A549 (cell line): Measurements from ENCODE around the gene SHF. TPM values are rescaled to one million over a fixed set of nuclear protein-coding genes. Genes with fewer than 3 reads are reported as not detected.

Experiments
- ATAC-seq, 2 experiments: fragments of 200-7000 bp in 1 of 2; fragments of >200 bp in 1 of 2; cut with Nextera tagmentation in 1 of 2; cut with Tn5 transposase in 1 of 2; 3 replicates each; pipeline versions ENCODE4 v1.8.0 to v1.9.1; 2018 to 2020; ENCODE audit warnings: mild to moderate bottlenecking in 1 of 2, moderate library complexity in 1 of 2
- CTCF ChIA-PET: fragments of 300-600 bp; sonication (Branson Sonifier 250); formaldehyde crosslinking; extraction: SDS; loops from one replicate; lab custom pipeline; 2021; ENCODE audit warnings: antibody characterized with exemption, inconsistent platforms; lab: Yijun Ruan, JAX
- POLR2A ChIA-PET: fragments of 350-600 bp; formaldehyde crosslinking; extraction: SDS; loops from one replicate; lab custom pipeline; 2021; ENCODE audit warnings: antibody characterized with exemption, inconsistent platforms; lab: Yijun Ruan, JAX
- DNase-seq, 2 experiments: peaks; one replicate each; pipeline versions ENCODE4 v3.0.0 to v3.0.0-alpha.2; 2011 to 2016; ENCODE audit warnings: low read depth in 1 of 2, low spot score in 1 of 2
- FAIRE-seq: peaks from 2 replicates; lab custom pipeline; 2011; peaks lifted over from hg19 to GRCh38; lab: Jason Lieb, UNC
- H3K27ac ChIP-seq, 2 experiments: fragments of >200 bp; sonication (Bioruptor Twin); formaldehyde crosslinking; 3 replicates each; pipeline ENCODE4 v1.5.1; 2016 to 2017
- H3K4me1 ChIP-seq: fragments of >200 bp; sonication (Bioruptor Twin); formaldehyde crosslinking; 3 replicates; pipeline ENCODE4 v1.6.1; 2016
- H3K4me2 ChIP-seq: fragments of >200 bp; sonication (Bioruptor Twin); formaldehyde crosslinking; 3 replicates; pipeline ENCODE4 v1.6.1; 2016
- H3K4me3 ChIP-seq: fragments of >200 bp; sonication (Bioruptor Twin); formaldehyde crosslinking; 3 replicates; pipeline ENCODE4 v1.5.1; 2016
- H3K9me3 ChIP-seq: fragments of >200 bp; sonication (Bioruptor Twin); formaldehyde crosslinking; 3 replicates; pipeline ENCODE4 v1.6.1; 2016
- ATOH8 ChIP-seq: fragments of 250-450 bp; sonication (Bioruptor Pico); IDR thresholded peaks from 2 replicates; pipeline ENCODE4 v1.5.0; 2020; ENCODE audit warnings: low read depth, mild to moderate bottlenecking, moderate library complexity
- BHLHE40 ChIP-seq: IDR thresholded peaks from 2 replicates; pipeline ENCODE4 v1.6.1; 2012; ENCODE audit warnings: low read depth, low read length, inconsistent platforms
- CEBPB ChIP-seq, 2 experiments: fragments of >200 bp in 1 of 2; sonication (Bioruptor Twin) in 1 of 2; formaldehyde crosslinking in 1 of 2; IDR thresholded peaks; 2 replicates each; pipeline ENCODE4 v1.6.1; 2012 to 2016
- EP300 ChIP-seq, 2 experiments: fragments of >200 bp; sonication (Bioruptor Twin); formaldehyde crosslinking; IDR thresholded peaks; 2 replicates in 1 of 2; 3 replicates in 1 of 2; pipeline ENCODE4 v1.6.1; 2016 to 2017
- FOSL2 ChIP-seq, 2 experiments: fragments of 450-650 bp in 1 of 2; fragments of >200 bp in 1 of 2; sonication (Bioruptor Twin) in 1 of 2; formaldehyde crosslinking; IDR thresholded peaks; 2 replicates each; pipeline versions ENCODE4 v1.5.0 to v1.6.1; 2016 to 2020; ENCODE audit warnings: mild to moderate bottlenecking in 1 of 2, moderate library complexity in 1 of 2
- FOXS1 ChIP-seq: fragments of 250-450 bp; sonication (Bioruptor Pico); IDR thresholded peaks from 2 replicates; pipeline ENCODE4 v1.5.0; 2020; ENCODE audit warnings: mild to moderate bottlenecking, moderate library complexity
- MAFK ChIP-seq: fragments of 450-650 bp; IDR thresholded peaks from 2 replicates; pipeline ENCODE4 v1.6.1; 2014; ENCODE audit not compliant: partially characterized antibody
- MAX ChIP-seq: IDR thresholded peaks from 2 replicates; pipeline ENCODE4 v1.6.1; 2012
- MYC ChIP-seq: IDR thresholded peaks from 2 replicates; pipeline ENCODE4 v1.6.1; 2012; ENCODE audit warnings: mild to moderate bottlenecking, inconsistent platforms, low read length, improper control_type of control experiment, borderline replicate concordance
- NFE2L2 ChIP-seq: fragments of 150-350 bp; conservative IDR thresholded peaks from 2 replicates; pipeline ENCODE4 v1.6.1; 2014; ENCODE audit warnings: low read length
- POLR2AphosphoS2 ChIP-seq: conservative IDR thresholded peaks from 2 replicates; pipeline ENCODE4 v1.6.1; 2012; ENCODE audit warnings: low read length, improper control_type of control experiment, inconsistent platforms
- RCOR1 ChIP-seq: fragments of 150-350 bp; IDR thresholded peaks from 2 replicates; pipeline ENCODE4 v1.6.1; 2014; ENCODE audit warnings: antibody characterized with exemption, low read length, low read depth
- SMC3 ChIP-seq: fragments of >200 bp; sonication (Bioruptor Twin); formaldehyde crosslinking; IDR thresholded peaks from 3 replicates; pipeline ENCODE4 v1.6.1; 2018; ENCODE audit warnings: inconsistent platforms
- SREBF2 ChIP-seq: fragments of 450-650 bp; IDR thresholded peaks from 2 replicates; pipeline ENCODE4 v1.6.1; 2014; ENCODE audit warnings: mild to moderate bottlenecking, moderate library complexity
- ZNF302 ChIP-seq: fragments of 250-450 bp; sonication (Bioruptor Pico); IDR thresholded peaks from 2 replicates; pipeline ENCODE4 v1.9.0; 2021; ENCODE audit warnings: inconsistent platforms, mild to moderate bottlenecking, moderate library complexity
- WGBS: methylation state at CpG from one replicate; pipeline ENCODE4 v1.1.6; 2017; ENCODE audit errors: missing lambda C conversion rate; 5-methylcytosine and 5-hydroxymethylcytosine counted together
- polyA plus RNA-seq, 4 experiments: library from polyadenylated mRNA; depleted of rRNA in 3 of 4; stranded (reverse); fragments of >200 nt; fragmentation: RNase III in 1 of 4; extraction: RNeasy Plus Mini Kit Qiagen cat#74134 plus additional on column Dnase treatment in 1 of 4; gene quantifications; 2 replicates in 3 of 4; 3 replicates in 1 of 4; pipeline ENCODE4 v1.2.3, GENCODE V29; 2011 to 2017
- TF ChIP-seq, protein P1 (sequence below): fragments of >200 bp; sonication (Bioruptor Twin); formaldehyde crosslinking; IDR thresholded peaks from 3 replicates; pipeline ENCODE4 v1.5.1; 2016
- TF ChIP-seq, protein P2 (sequence below): fragments of >200 bp; sonication (Bioruptor Twin); formaldehyde crosslinking; IDR thresholded peaks from 2 replicates; pipeline ENCODE4 v1.6.1; 2016

SHF gene
- polyA plus RNA-seq, 2 of the 4 experiments (the other 2 are of a cell fraction) = 0.36 to 0.85 TPM

DNA sequence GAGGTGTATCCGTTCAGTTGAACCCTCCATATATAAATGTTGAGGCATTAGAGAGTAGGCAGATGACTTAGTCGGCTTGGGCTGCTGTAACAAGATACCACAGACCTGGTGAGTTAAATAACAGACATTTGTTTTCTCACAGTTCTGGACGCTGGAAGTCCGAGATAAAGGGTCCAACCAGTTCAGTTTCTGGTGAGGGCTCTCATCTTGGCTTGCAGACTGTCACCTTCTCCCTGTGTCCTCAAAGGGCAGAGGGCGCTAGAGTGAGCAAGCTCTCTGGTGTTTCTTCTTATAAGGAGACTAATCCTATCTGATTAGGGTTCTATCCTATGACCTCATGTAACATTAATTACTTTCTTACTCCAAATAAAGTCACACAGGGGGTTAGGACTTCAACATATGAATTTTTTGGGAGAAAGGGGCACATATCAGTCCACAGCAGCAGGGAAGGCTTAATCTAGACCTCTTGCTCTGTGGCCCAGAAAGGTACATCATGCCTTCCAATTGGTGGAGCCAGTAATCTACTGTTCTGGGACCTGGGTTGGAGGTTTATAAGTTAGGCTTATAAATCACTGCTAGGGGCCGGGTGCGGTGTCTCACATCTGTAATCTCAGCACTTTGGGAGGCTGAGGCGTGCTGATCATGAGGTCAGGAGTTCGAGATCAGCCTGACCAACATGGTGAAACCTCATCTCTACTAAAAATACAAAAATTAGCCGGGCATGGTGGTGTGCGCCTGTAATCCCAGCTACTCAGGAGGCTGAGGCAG lies 37.9 kb upstream of the SHF start:
- Histone ChIP-seq H3K4me1 (no peaks in the 10 kb centered on the region), H3K4me3 (no peak overlapping the region), H3K4me2 (no peak overlapping the region), H3K9me3 (no peaks in the 10 kb centered on the region), H3K27ac (no peak overlapping the region)
- POLR2A ChIA-PET = no interaction called here
- ATAC-seq (no peak), DNase-seq (no peak), FAIRE-seq (no peak)
- CTCF ChIA-PET = interaction anchor here (1.7 to 2.2 kb wide), 2 partner anchors 8 to 20 kb away, joined by 3 to 6 read pairs; no protein-coding TSS in a partner anchor
- TF ChIP-seq CEBPB (IDR thresholded peaks at IDR 0.05) (no peak), EP300 (IDR thresholded peaks at IDR 0.05) (no peak)
- WGBS = 47% methylated on average over 11 of the region's 11 CpGs

DNA sequence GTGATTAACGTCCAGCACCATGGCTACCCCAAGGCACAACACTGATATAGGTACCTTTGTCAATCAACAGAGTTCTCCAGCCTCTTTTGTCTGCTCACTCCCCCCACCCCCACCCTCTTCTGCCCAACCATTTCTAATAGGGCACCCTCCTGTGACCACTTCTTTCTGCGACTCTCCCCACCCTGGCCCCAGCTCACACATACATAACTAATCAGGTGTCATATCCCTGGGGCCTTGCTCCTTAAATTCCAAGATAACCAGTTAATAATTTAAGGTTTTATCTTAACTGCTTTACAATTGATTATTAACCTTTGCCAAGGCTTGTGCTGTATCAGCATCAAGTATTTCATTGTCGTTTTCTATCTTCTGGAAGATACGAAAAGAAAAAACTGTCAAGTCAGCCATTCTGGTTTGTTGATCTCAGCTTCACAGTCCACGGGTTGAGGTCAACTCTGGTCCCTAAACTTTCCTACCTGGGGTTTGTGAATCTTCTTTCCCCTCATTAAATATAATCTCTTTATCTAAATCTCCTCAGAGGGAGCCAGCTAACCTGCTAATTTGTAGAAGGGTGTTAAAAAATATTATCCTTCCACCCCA lies 37.0 kb upstream of the SHF start:
- Histone ChIP-seq H3K4me3 (no peak overlapping the region), H3K4me1 (no peaks in the 10 kb centered on the region)
- POLR2A ChIA-PET = no interaction called here
- TF ChIP-seq MAFK (peak; percentile 84), MYC (no peak), POLR2AphosphoS2 (no peak)
- TF ChIP-seq, all 56 proteins: peak for 1
- CTCF ChIA-PET = interaction anchor here (2.2 kb wide), 1 partner anchor 9 kb away, joined by 6 read pairs; no protein-coding TSS in a partner anchor
- WGBS = 54% methylated on average over 5 of the region's 5 CpGs
- ATAC-seq (no peak), DNase-seq (no peak), FAIRE-seq (no peak)
- no peak overlapping the region for H3K27ac ChIP-seq
- no peak overlapping the region for H3K4me2 ChIP-seq
- no peaks in the 10 kb centered on the region for H3K9me3 ChIP-seq

DNA sequence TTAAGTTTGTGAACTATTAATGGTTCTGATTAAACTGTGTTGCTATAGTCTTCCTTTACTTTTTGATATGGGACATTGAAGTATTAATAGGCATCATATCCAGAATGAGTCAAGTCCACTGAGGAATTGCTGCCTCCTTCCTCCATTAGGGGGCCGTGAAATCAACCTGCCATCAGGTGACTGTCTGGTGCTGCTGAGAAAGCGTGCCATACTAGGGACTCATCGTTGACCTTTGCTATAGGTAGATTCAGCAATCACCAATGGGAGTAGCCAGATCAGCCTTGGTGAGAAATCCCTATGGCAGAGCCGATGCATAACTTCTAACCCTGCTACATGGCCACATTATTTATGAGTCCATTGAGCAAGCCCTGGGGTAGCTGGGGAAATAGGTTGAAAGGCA lies 34.2 kb upstream of the SHF start:
- no peak overlapping the region for H3K27ac ChIP-seq
- no peak overlapping the region for H3K4me3 ChIP-seq
- FAIRE-seq = no peak
- TF ChIP-seq SREBF2 (no peak), FOXS1 (no peak), MAX (no peak), NFE2L2 (no peak), BHLHE40 (no peak), ZNF302 (CRISPR knock-in tag) (no peak), ATOH8 (no peak), FOSL2 (IDR thresholded peaks at IDR 0.05) (no peak), FOSL2 (CRISPR knock-in tag; IDR thresholded peaks at IDR 0.05) (no peak), RCOR1 (no peak), SMC3 (no peak), MAFK (no peak)
- TF ChIP-seq, protein P1, sequence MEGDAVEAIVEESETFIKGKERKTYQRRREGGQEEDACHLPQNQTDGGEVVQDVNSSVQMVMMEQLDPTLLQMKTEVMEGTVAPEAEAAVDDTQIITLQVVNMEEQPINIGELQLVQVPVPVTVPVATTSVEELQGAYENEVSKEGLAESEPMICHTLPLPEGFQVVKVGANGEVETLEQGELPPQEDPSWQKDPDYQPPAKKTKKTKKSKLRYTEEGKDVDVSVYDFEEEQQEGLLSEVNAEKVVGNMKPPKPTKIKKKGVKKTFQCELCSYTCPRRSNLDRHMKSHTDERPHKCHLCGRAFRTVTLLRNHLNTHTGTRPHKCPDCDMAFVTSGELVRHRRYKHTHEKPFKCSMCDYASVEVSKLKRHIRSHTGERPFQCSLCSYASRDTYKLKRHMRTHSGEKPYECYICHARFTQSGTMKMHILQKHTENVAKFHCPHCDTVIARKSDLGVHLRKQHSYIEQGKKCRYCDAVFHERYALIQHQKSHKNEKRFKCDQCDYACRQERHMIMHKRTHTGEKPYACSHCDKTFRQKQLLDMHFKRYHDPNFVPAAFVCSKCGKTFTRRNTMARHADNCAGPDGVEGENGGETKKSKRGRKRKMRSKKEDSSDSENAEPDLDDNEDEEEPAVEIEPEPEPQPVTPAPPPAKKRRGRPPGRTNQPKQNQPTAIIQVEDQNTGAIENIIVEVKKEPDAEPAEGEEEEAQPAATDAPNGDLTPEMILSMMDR = no peak
- TF ChIP-seq, protein P2, sequence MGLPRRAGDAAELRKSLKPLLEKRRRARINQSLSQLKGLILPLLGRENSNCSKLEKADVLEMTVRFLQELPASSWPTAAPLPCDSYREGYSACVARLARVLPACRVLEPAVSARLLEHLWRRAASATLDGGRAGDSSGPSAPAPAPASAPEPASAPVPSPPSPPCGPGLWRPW = no peak
- 21% methylated on average over 4 of the region's 4 CpGs for WGBS
- 0 out of 3 replicates have a peak, but pooled peaks cover 3% of the 10 kb centered on the region for H3K4me1 ChIP-seq
- CTCF ChIA-PET = interaction anchor here (0.9 to 1.9 kb wide), 3 partner anchors 10 to 25 kb away, joined by 3 to 5 read pairs (median 5); no protein-coding TSS in a partner anchor
- POLR2A ChIA-PET = no interaction called here
- no peak for ATAC-seq
- H3K9me3 ChIP-seq = no peaks in the 10 kb centered on the region
- no peak overlapping the region for H3K4me2 ChIP-seq
- no peak for DNase-seq
